ENCODE measurements around the gene RANBP3. TPM values are rescaled to one million over a fixed set of nuclear protein-coding genes. Genes with fewer than 3 reads are reported as not detected.
A peak's percentile ranks its signal among the peaks of the same experiment; 100 is the strongest.

Gene RANBP3
- total RNA-seq, 6 donors from 2014 or later, result 64.4 to 116 (median 68.5) TPM

GRCh38 chr19:5943045-5943444 lies 34.9 kb downstream of the RANBP3 start:
- H3K27me3 ChIP-seq, result no peaks in the 10 kb centered on the region
- no peak overlapping the region for H3K27ac ChIP-seq
- H3K4me3 ChIP-seq, result no peak overlapping the region
- no peak for TF ChIP-seq EP300 (IDR thresholded peaks at IDR 0.05)
- no peak for TF ChIP-seq POLR2A (IDR thresholded peaks at IDR 0.05)
- TF ChIP-seq POLR2AphosphoS5 (IDR thresholded peaks at IDR 0.05), result no peak
- no peak for TF ChIP-seq CTCF (IDR thresholded peaks at IDR 0.05)
- no peak for ATAC-seq (ENCODE audit: low FRiP score in 2 of 2)
- no peaks in the 10 kb centered on the region for H3K9me3 ChIP-seq
- H3K4me1 ChIP-seq, result peaks cover 16 to 20% (median 18%) of the 10 kb centered on the region in 4 donors
- H3K36me3 ChIP-seq, result peaks cover 11 to 35% (median 27%) of the 10 kb centered on the region in 4 donors
- no peak for DNase-seq
- WGBS, 2 donors, result 87% methylated on average over 10 of the region's 10 CpGs

GRCh38 chr19:5941673-5942072 lies 36.3 kb downstream of the RANBP3 start:
- WGBS, 2 donors, result 81 to 92% methylated on average over 10 to 11 of the region's 11 CpGs
- H3K36me3 ChIP-seq, result peaks cover 11 to 42% (median 36%) of the 10 kb centered on the region in 4 donors
- DNase-seq (no peak), ATAC-seq (ENCODE audit: low FRiP score in 2 of 2) (no peak)
- no peaks in the 10 kb centered on the region for H3K27me3 ChIP-seq
- H3K9me3 ChIP-seq, result no peaks in the 10 kb centered on the region
- H3K4me3 ChIP-seq, result no peak overlapping the region
- H3K27ac ChIP-seq, result no peak overlapping the region
- TF ChIP-seq POLR2AphosphoS5 (IDR thresholded peaks at IDR 0.05) (no peak), CTCF (IDR thresholded peaks at IDR 0.05) (no peak), POLR2A (IDR thresholded peaks at IDR 0.05) (no peak), EP300 (IDR thresholded peaks at IDR 0.05) (no peak)
- peaks cover 4 to 6% (median 5%) of the 10 kb centered on the region in 4 donors for H3K4me1 ChIP-seq

GRCh38 chr19:5940260-5941208 lies 37.4 kb downstream of the RANBP3 start:
- H3K27me3 ChIP-seq, result no peaks in the 10 kb centered on the region
- H3K4me1 ChIP-seq, result peaks cover 0 to 7% (median 5%) of the 10 kb centered on the region in 4 donors
- no peak overlapping the region for H3K27ac ChIP-seq
- ATAC-seq (ENCODE audit: low FRiP score in 2 of 2) (no peak), DNase-seq (no peak)
- H3K9me3 ChIP-seq, result no peaks in the 10 kb centered on the region
- no peak overlapping the region for H3K4me3 ChIP-seq
- TF ChIP-seq POLR2A (IDR thresholded peaks at IDR 0.05) (no peak), CTCF (IDR thresholded peaks at IDR 0.05) (no peak), EP300 (IDR thresholded peaks at IDR 0.05) (no peak), POLR2AphosphoS5 (IDR thresholded peaks at IDR 0.05) (no peak)
- 92 to 93% methylated on average over 18 to 21 of the region's 21 CpGs for WGBS, 2 donors
- peaks cover 11 to 54% (median 41%) of the 10 kb centered on the region in 4 donors for H3K36me3 ChIP-seq

GRCh38 chr19:5937550-5937949 lies 40.4 kb downstream of the RANBP3 start:
- ATAC-seq (ENCODE audit: low FRiP score in 2 of 2) (no peak), DNase-seq (no peak)
- no peaks in the 10 kb centered on the region for H3K9me3 ChIP-seq
- no peak overlapping the region for H3K27ac ChIP-seq
- no peak overlapping the region for H3K4me3 ChIP-seq
- peaks cover 11 to 68% (median 51%) of the 10 kb centered on the region in 4 donors for H3K36me3 ChIP-seq
- WGBS, 2 donors, result 80 to 86% methylated on average over 9 to 10 of the region's 10 CpGs
- H3K4me1 ChIP-seq, result peaks cover 0 to 14% (median 8%) of the 10 kb centered on the region in 4 donors
- H3K27me3 ChIP-seq, result no peaks in the 10 kb centered on the region
- TF ChIP-seq POLR2AphosphoS5 (IDR thresholded peaks at IDR 0.05) (no peak), POLR2A (IDR thresholded peaks at IDR 0.05) (no peak)

GRCh38 chr19:5936292-5936592 lies 41.7 kb downstream of the RANBP3 start:
- 96 to 97% methylated on average over 9 of the region's 9 CpGs for WGBS, 2 donors
- Histone ChIP-seq H3K27me3 (no peaks in the 10 kb centered on the region), H3K4me1 (peaks cover 0 to 14% (median 8%) of the 10 kb centered on the region in 4 donors), H3K4me3 (no peak overlapping the region), H3K27ac (peak overlapping the region in 1 of 4 donors; percentile 26), H3K9me3 (no peaks in the 10 kb centered on the region), H3K36me3 (peaks cover 11 to 76% (median 62%) of the 10 kb centered on the region in 4 donors)
- DNase-seq, result no peak
- no peak for TF ChIP-seq EP300 (IDR thresholded peaks at IDR 0.05)
- TF ChIP-seq CTCF (IDR thresholded peaks at IDR 0.05), result no peak
- TF ChIP-seq POLR2AphosphoS5 (IDR thresholded peaks at IDR 0.05), result no peak
- TF ChIP-seq POLR2A (IDR thresholded peaks at IDR 0.05), result no peak
- ATAC-seq (ENCODE audit: low FRiP score in 2 of 2), result no peak

Data from upper lobe of left lung (tissue), 6 donors.